Measurements from ENCODE around the gene SIGLEC1. TPM values are rescaled to one million over a fixed set of nuclear protein-coding genes. Genes with fewer than 3 reads are reported as not detected.

SIGLEC1 gene
- total RNA-seq, 1 experiment from 2014 or later: not detected

- Mint-ChIP-seq H3K27me3 (ENCODE audit: insufficient read depth, unreplicated experiment) (no peaks in the 10 kb centered on the region), H3K4me1 (ENCODE audit: low read depth, unreplicated experiment) (peaks cover 8% of the 10 kb centered on the region), H3K9me3 (ENCODE audit: unreplicated experiment) (no peaks in the 10 kb centered on the region), H3K36me3 (ENCODE audit: insufficient read depth, unreplicated experiment) (peaks cover 19% of the 10 kb centered on the region), H3K4me3 (ENCODE audit: unreplicated experiment) (no peak overlapping the region), H3K27ac (ENCODE audit: unreplicated experiment) (no peak overlapping the region)
- Histone ChIP-seq H3K9me3 (no peaks in the 10 kb centered on the region), H3K36me3 (ENCODE audit: control insufficient read depth, insufficient read depth, low read length) (no peaks in the 10 kb centered on the region), H3K27me3 (replicated peaks; ENCODE audit: control insufficient read depth, insufficient read depth, low read length) (no peaks in the 10 kb centered on the region), H3K4me1 (no peaks in the 10 kb centered on the region), H3K4me3 (ENCODE audit: low read depth, low read length) (no peak overlapping the region)
- ChIA-PET POLR2A (interaction anchor here (0.9 kb wide), 1 partner anchor 19 kb away, joined by 5 read pairs; the partner anchor contains the start of gene ADISSP), CTCF (interaction anchor here (0.5 to 1.9 kb wide), 14 partner anchors 8 to 191 kb away, joined by 3 to 12 read pairs (median 4); partner anchors contain the start of genes ADISSP and AP5S1)
- no peak for TF ChIP-seq CTCF (IDR thresholded peaks at IDR 0.05; ENCODE audit: insufficient read depth in 1 of 2, low read depth in 1 of 2, low read length in 1 of 2, severe bottlenecking in 1 of 2, unreplicated experiment in 1 of 2)
- DNase-seq: no peak
- no TSS peak for BruUV-seq (replicated peaks)
- intact Hi-C loops (cut with micrococcal nuclease; ENCODE audit: unreplicated experiment): loop anchor here (1.0 kb wide), 1 partner anchor 33 kb away; no protein-coding TSS in a partner anchor
Measured at GRCh38 chr20:3749087-3749688, 36.8 kb upstream of the SIGLEC1 start.

GRCh38 chr20:3748073-3748472 lies 35.7 kb upstream of the SIGLEC1 start:
- Histone ChIP-seq H3K4me1 (no peaks in the 10 kb centered on the region), H3K27me3 (replicated peaks; ENCODE audit: control insufficient read depth, insufficient read depth, low read length) (no peaks in the 10 kb centered on the region), H3K4me3 (ENCODE audit: low read depth, low read length) (no peak overlapping the region), H3K36me3 (ENCODE audit: control insufficient read depth, insufficient read depth, low read length) (no peaks in the 10 kb centered on the region), H3K9me3 (no peaks in the 10 kb centered on the region)
- BruUV-seq (replicated peaks): no TSS peak
- CTCF ChIA-PET: interaction anchor here (1.6 to 1.9 kb wide), 2 partner anchors 20 to 31 kb away, joined by 5 to 12 read pairs; partner anchors contain the start of gene ADISSP
- intact Hi-C loops (cut with micrococcal nuclease; ENCODE audit: unreplicated experiment): no loop called here
- Mint-ChIP-seq H3K36me3 (ENCODE audit: insufficient read depth, unreplicated experiment) (peaks cover 19% of the 10 kb centered on the region), H3K4me3 (ENCODE audit: unreplicated experiment) (no peak overlapping the region), H3K27me3 (ENCODE audit: insufficient read depth, unreplicated experiment) (no peaks in the 10 kb centered on the region), H3K9me3 (ENCODE audit: unreplicated experiment) (no peaks in the 10 kb centered on the region), H3K27ac (ENCODE audit: unreplicated experiment) (no peak overlapping the region), H3K4me1 (ENCODE audit: low read depth, unreplicated experiment) (peaks cover 8% of the 10 kb centered on the region)
- no peak for DNase-seq
- POLR2A ChIA-PET: interaction anchor here (0.6 kb wide), 1 partner anchor 155 kb away, joined by 5 read pairs; no protein-coding TSS in a partner anchor
- TF ChIP-seq CTCF (IDR thresholded peaks at IDR 0.05; ENCODE audit: insufficient read depth in 1 of 2, low read depth in 1 of 2, low read length in 1 of 2, severe bottlenecking in 1 of 2, unreplicated experiment in 1 of 2): no peak

GRCh38 chr20:3747471-3747870 lies 35.1 kb upstream of the SIGLEC1 start:
- no TSS peak for BruUV-seq (replicated peaks)
- H3K9me3 ChIP-seq: no peaks in the 10 kb centered on the region
- H3K4me3 ChIP-seq (ENCODE audit: low read depth, low read length): no peak overlapping the region
- no peak overlapping the region for H3K27ac Mint-ChIP-seq (ENCODE audit: unreplicated experiment)
- TF ChIP-seq CTCF (IDR thresholded peaks at IDR 0.05; ENCODE audit: insufficient read depth in 1 of 2, low read depth in 1 of 2, low read length in 1 of 2, severe bottlenecking in 1 of 2, unreplicated experiment in 1 of 2): no peak
- CTCF ChIA-PET: interaction anchor here (0.5 to 1.6 kb wide), 2 partner anchors 31 to 338 kb away, joined by 5 read pairs; no protein-coding TSS in a partner anchor
- H3K36me3 Mint-ChIP-seq (ENCODE audit: insufficient read depth, unreplicated experiment): peaks cover 15% of the 10 kb centered on the region
- no peaks in the 10 kb centered on the region for H3K9me3 Mint-ChIP-seq (ENCODE audit: unreplicated experiment)
- H3K36me3 ChIP-seq (ENCODE audit: control insufficient read depth, insufficient read depth, low read length): no peaks in the 10 kb centered on the region
- POLR2A ChIA-PET: interaction anchor here (0.6 kb wide), 1 partner anchor 156 kb away, joined by 5 read pairs; no protein-coding TSS in a partner anchor
- intact Hi-C loops (cut with micrococcal nuclease; ENCODE audit: unreplicated experiment): no loop called here
- H3K27me3 Mint-ChIP-seq (ENCODE audit: insufficient read depth, unreplicated experiment): no peaks in the 10 kb centered on the region
- no peaks in the 10 kb centered on the region for H3K4me1 ChIP-seq
- peaks cover 8% of the 10 kb centered on the region for H3K4me1 Mint-ChIP-seq (ENCODE audit: low read depth, unreplicated experiment)
- no peak overlapping the region for H3K4me3 Mint-ChIP-seq (ENCODE audit: unreplicated experiment)
- H3K27me3 ChIP-seq (replicated peaks; ENCODE audit: control insufficient read depth, insufficient read depth, low read length): no peaks in the 10 kb centered on the region
- no peak for DNase-seq

All from Caco-2 (cell line).